Type B pancreatic cell (in vitro differentiated cells): Measurements from ENCODE around the gene CAPS2. TPM values are rescaled to one million over a fixed set of nuclear protein-coding genes. Genes with fewer than 3 reads are reported as not detected.

Source experiments
- DNase-seq: peaks from one replicate; pipeline ENCODE4 v3.0.0; 2021; ENCODE audit warnings: mixed read lengths; ENCODE audit not compliant: unreplicated experiment; ENCODE audit errors: extremely low spot score
- H3K27ac Mint-ChIP-seq: 2 replicates; pipeline ENCODE4 v1.8.0; 2021; ENCODE audit warnings: mild to moderate bottlenecking, mixed read lengths
- H3K27me3 Mint-ChIP-seq: 2 replicates; pipeline ENCODE4 v1.8.0; 2021; ENCODE audit warnings: mixed read lengths
- H3K36me3 Mint-ChIP-seq: 2 replicates; pipeline ENCODE4 v1.8.0; 2021; ENCODE audit warnings: mixed read lengths
- H3K4me1 Mint-ChIP-seq: one replicate; pipeline ENCODE4 v1.8.0; 2021; ENCODE audit warnings: mixed read lengths; ENCODE audit not compliant: unreplicated experiment
- H3K4me3 Mint-ChIP-seq: 2 replicates; pipeline ENCODE4 v1.8.0; 2021; ENCODE audit warnings: mild to moderate bottlenecking, mixed read lengths
- H3K9me3 Mint-ChIP-seq: 2 replicates; pipeline ENCODE4 v1.8.0; 2021; ENCODE audit warnings: mixed read lengths
- CTCF ChIP-seq: fragments of 200-600 bp; sonication (generic); conservative IDR thresholded peaks from 2 replicates; pipeline ENCODE4 v1.5.0; 2021; ENCODE audit warnings: antibody characterized with exemption, mild to moderate bottlenecking
- total RNA-seq: library from RNA; stranded (reverse); gene quantifications from 2 replicates; pipeline ENCODE4 v1.2.1, GENCODE V29; 2021; ENCODE audit warnings: low replicate concordance

Gene CAPS2
- total RNA-seq, 1 donor from 2014 or later = 7.3 TPM

- H3K4me1 Mint-ChIP-seq = no peaks in the 10 kb centered on the region
- H3K27me3 Mint-ChIP-seq = no peaks in the 10 kb centered on the region
- no peak overlapping the region for H3K4me3 Mint-ChIP-seq
- no peak for TF ChIP-seq CTCF
- no peaks in the 10 kb centered on the region for H3K36me3 Mint-ChIP-seq
- H3K9me3 Mint-ChIP-seq = peaks cover 10% of the 10 kb centered on the region
- no peak for DNase-seq
- no peak overlapping the region for H3K27ac Mint-ChIP-seq
Measured at GRCh38 chr12:75269209-75269608, 60.9 kb downstream of the CAPS2 start.

- no peak for DNase-seq
- TF ChIP-seq CTCF = no peak
- Mint-ChIP-seq H3K9me3 (peaks cover under 1% of the 10 kb centered on the region), H3K4me3 (no peak overlapping the region), H3K27ac (no peak overlapping the region), H3K4me1 (peaks cover 4% of the 10 kb centered on the region), H3K36me3 (no peaks in the 10 kb centered on the region), H3K27me3 (no peaks in the 10 kb centered on the region)
Measured at GRCh38 chr12:75260316-75260715, 69.8 kb downstream of the CAPS2 start.

- DNase-seq = no peak
- TF ChIP-seq CTCF = no peak
- H3K4me1 Mint-ChIP-seq = peaks cover 4% of the 10 kb centered on the region
- no peak overlapping the region for H3K4me3 Mint-ChIP-seq
- H3K36me3 Mint-ChIP-seq = no peaks in the 10 kb centered on the region
- H3K27ac Mint-ChIP-seq = no peak overlapping the region
- H3K27me3 Mint-ChIP-seq = no peaks in the 10 kb centered on the region
- H3K9me3 Mint-ChIP-seq = no peaks in the 10 kb centered on the region
Measured at GRCh38 chr12:75259143-75259542, 71.0 kb downstream of the CAPS2 start.

- no peak for DNase-seq
- H3K27ac Mint-ChIP-seq = no peak overlapping the region
- TF ChIP-seq CTCF = no peak
Measured at GRCh38 chr12:75257510-75257909, 72.6 kb downstream of the CAPS2 start.

GRCh38 chr12:75245108-75245507 is 85.0 kb downstream of the CAPS2 start:
- H3K27ac Mint-ChIP-seq = no peak overlapping the region
- H3K4me1 Mint-ChIP-seq = no peaks in the 10 kb centered on the region
- H3K9me3 Mint-ChIP-seq = peaks cover 5% of the 10 kb centered on the region
- DNase-seq = no peak
- no peak for TF ChIP-seq CTCF
- H3K36me3 Mint-ChIP-seq = no peaks in the 10 kb centered on the region
- peaks cover 2% of the 10 kb centered on the region for H3K27me3 Mint-ChIP-seq
- H3K4me3 Mint-ChIP-seq = no peak overlapping the region

More at GRCh38 chr12:75257510-75257909, 72.6 kb downstream of the CAPS2 start:
- no peak overlapping the region for H3K4me3 Mint-ChIP-seq
- peaks cover 4% of the 10 kb centered on the region for H3K4me1 Mint-ChIP-seq
- H3K9me3 Mint-ChIP-seq = no peaks in the 10 kb centered on the region
- no peaks in the 10 kb centered on the region for H3K36me3 Mint-ChIP-seq
- no peaks in the 10 kb centered on the region for H3K27me3 Mint-ChIP-seq

- DNase-seq = no peak
- no peaks in the 10 kb centered on the region for H3K4me1 Mint-ChIP-seq
- H3K9me3 Mint-ChIP-seq = peaks cover 5% of the 10 kb centered on the region
- no peaks in the 10 kb centered on the region for H3K36me3 Mint-ChIP-seq
- no peak overlapping the region for H3K27ac Mint-ChIP-seq
- H3K4me3 Mint-ChIP-seq = no peak overlapping the region
- no peaks in the 10 kb centered on the region for H3K27me3 Mint-ChIP-seq
- no peak for TF ChIP-seq CTCF
Measured at GRCh38 chr12:75239987-75240386, 90.1 kb downstream of the CAPS2 start.
